Caco-2 (cell line): Measurements from ENCODE around the gene CSTPP1. TPM values are rescaled to one million over a fixed set of nuclear protein-coding genes. Genes with fewer than 3 reads are reported as not detected.

Source experiments
- BruUV-seq: library from RNA; stranded (reverse); fragments of 400-500 nt; replicated peaks from 2 replicates; lab custom pipeline; 2021; lab: Mats Ljungman, UMichigan
- CTCF ChIA-PET: fragments of 300-600 bp; sonication (Branson Sonifier 250); formaldehyde crosslinking; loops from one replicate; lab custom pipeline; 2022; ENCODE audit warnings: antibody characterized with exemption; lab: Charles Lee
- POLR2A ChIA-PET: fragments of 300-600 bp; sonication (Branson Sonifier 250); formaldehyde crosslinking; loops from one replicate; lab custom pipeline; 2022; ENCODE audit warnings: antibody characterized with exemption; lab: Charles Lee
- DNase-seq, 2 experiments: peaks; one replicate each; pipeline versions ENCODE4 v3.0.0 to v3.0.0-alpha.2; 2020 to 2022
- H3K27me3 ChIP-seq: replicated peaks from 2 replicates; pipeline ENCODE4 v1.6.0; 2011; ENCODE audit warnings: low read length; ENCODE audit not compliant: control insufficient read depth, insufficient read depth
- H3K36me3 ChIP-seq: 2 replicates; pipeline ENCODE4 v1.5.1; 2011; ENCODE audit warnings: low read length; ENCODE audit not compliant: control insufficient read depth, insufficient read depth
- H3K4me1 ChIP-seq: fragments of 250-450 bp; sonication (Bioruptor Pico); 2 replicates; pipeline ENCODE4 v1.5.1; 2020; ENCODE audit warnings: mild to moderate bottlenecking
- H3K4me3 ChIP-seq: 2 replicates; pipeline ENCODE4 v1.5.1; 2011; ENCODE audit warnings: low read depth, mild to moderate bottlenecking, control low read depth, low read length
- H3K9me3 ChIP-seq: fragments of 250-450 bp; sonication (Bioruptor Pico); 2 replicates; pipeline ENCODE4 v1.5.1; 2020; ENCODE audit warnings: mild to moderate bottlenecking, moderate library complexity
- H3K27ac Mint-ChIP-seq: one replicate; pipeline ENCODE4 v1.8.0; 2022; ENCODE audit warnings: mixed read lengths; ENCODE audit not compliant: unreplicated experiment
- H3K27me3 Mint-ChIP-seq: one replicate; pipeline ENCODE4 v1.8.0; 2022; ENCODE audit warnings: mixed read lengths; ENCODE audit not compliant: insufficient read depth, unreplicated experiment
- H3K36me3 Mint-ChIP-seq: one replicate; pipeline ENCODE4 v1.8.0; 2022; ENCODE audit warnings: mild to moderate bottlenecking, mixed read lengths; ENCODE audit not compliant: insufficient read depth, unreplicated experiment
- H3K4me1 Mint-ChIP-seq: one replicate; pipeline ENCODE4 v1.8.0; 2022; ENCODE audit warnings: low read depth, mixed read lengths; ENCODE audit not compliant: unreplicated experiment
- H3K4me3 Mint-ChIP-seq: one replicate; pipeline ENCODE4 v1.8.0; 2022; ENCODE audit warnings: mild to moderate bottlenecking, moderate library complexity, mixed read lengths; ENCODE audit not compliant: unreplicated experiment
- H3K9me3 Mint-ChIP-seq: one replicate; pipeline ENCODE4 v1.8.0; 2022; ENCODE audit warnings: mixed read lengths; ENCODE audit not compliant: unreplicated experiment
- intact Hi-C: fragments of 100-400 bp; cut with micrococcal nuclease; formaldehyde crosslinking; loops from one replicate; pipeline ENCODE4 v1.10.0; 2022; ENCODE audit not compliant: unreplicated experiment
- total RNA-seq: library from RNA; stranded (reverse); gene quantifications from 2 replicates; pipeline ENCODE4 v1.2.3, GENCODE V29; 2022
- TF ChIP-seq, protein P1 (sequence below), 2 experiments: fragments of 200-600 bp in 1 of 2; IDR thresholded peaks; 1 replicate in 1 of 2; 2 replicates in 1 of 2; pipeline versions ENCODE4 v1.5.1 to v1.8.0; 2011 to 2022; ENCODE audit warnings: antibody characterized with exemption in 1 of 2, control low read depth in 1 of 2, inconsistent platforms in 1 of 2, low read depth in 1 of 2, low read length in 1 of 2, mild to moderate bottlenecking in 1 of 2, moderate library complexity in 1 of 2; ENCODE audit not compliant: insufficient read depth in 1 of 2, severe bottlenecking in 1 of 2, unreplicated experiment in 1 of 2

The CSTPP1 gene
- total RNA-seq, 1 experiment from 2014 or later = 22.9 TPM

DNA sequence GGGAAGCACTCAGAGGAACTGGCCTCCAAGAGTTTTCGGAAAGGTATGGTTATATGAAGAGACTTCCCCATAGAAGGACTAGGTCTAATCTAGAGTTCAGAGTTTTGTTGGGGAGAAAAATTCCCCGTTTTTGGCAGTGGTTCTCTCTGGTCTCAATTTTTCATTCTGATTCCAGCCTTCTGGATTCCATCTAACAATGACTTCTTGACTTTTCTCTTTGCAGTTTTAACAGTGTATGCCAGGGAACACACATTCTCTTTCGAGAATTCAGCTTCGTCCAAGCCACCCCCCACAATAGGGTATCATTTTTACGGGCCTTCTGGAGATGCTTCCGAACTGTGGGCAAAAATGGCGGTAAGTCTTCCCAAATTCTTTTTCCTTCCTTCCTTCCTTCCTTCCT, 115.6 kb downstream of the CSTPP1 start:
- Mint-ChIP-seq H3K9me3 (peaks cover 13% of the 10 kb centered on the region), H3K4me3 (no peak overlapping the region), H3K4me1 (peaks cover 14% of the 10 kb centered on the region), H3K27ac (no peak overlapping the region), H3K27me3 (no peaks in the 10 kb centered on the region), H3K36me3 (no peaks in the 10 kb centered on the region)
- Histone ChIP-seq H3K36me3 (no peaks in the 10 kb centered on the region), H3K4me3 (no peak overlapping the region), H3K4me1 (peaks cover 21% of the 10 kb centered on the region), H3K27me3 (no peaks in the 10 kb centered on the region), H3K9me3 (no peaks in the 10 kb centered on the region)
- intact Hi-C loops = no loop called here
- ChIA-PET POLR2A (no interaction called here), CTCF (no interaction called here)
- DNase-seq = no peak
- no TSS peak for BruUV-seq
- TF ChIP-seq, protein P1, sequence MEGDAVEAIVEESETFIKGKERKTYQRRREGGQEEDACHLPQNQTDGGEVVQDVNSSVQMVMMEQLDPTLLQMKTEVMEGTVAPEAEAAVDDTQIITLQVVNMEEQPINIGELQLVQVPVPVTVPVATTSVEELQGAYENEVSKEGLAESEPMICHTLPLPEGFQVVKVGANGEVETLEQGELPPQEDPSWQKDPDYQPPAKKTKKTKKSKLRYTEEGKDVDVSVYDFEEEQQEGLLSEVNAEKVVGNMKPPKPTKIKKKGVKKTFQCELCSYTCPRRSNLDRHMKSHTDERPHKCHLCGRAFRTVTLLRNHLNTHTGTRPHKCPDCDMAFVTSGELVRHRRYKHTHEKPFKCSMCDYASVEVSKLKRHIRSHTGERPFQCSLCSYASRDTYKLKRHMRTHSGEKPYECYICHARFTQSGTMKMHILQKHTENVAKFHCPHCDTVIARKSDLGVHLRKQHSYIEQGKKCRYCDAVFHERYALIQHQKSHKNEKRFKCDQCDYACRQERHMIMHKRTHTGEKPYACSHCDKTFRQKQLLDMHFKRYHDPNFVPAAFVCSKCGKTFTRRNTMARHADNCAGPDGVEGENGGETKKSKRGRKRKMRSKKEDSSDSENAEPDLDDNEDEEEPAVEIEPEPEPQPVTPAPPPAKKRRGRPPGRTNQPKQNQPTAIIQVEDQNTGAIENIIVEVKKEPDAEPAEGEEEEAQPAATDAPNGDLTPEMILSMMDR (IDR thresholded peaks at IDR 0.05; ENCODE audit: insufficient read depth in 1 of 2, low read depth in 1 of 2, low read length in 1 of 2, severe bottlenecking in 1 of 2, unreplicated experiment in 1 of 2) = no peak

DNA sequence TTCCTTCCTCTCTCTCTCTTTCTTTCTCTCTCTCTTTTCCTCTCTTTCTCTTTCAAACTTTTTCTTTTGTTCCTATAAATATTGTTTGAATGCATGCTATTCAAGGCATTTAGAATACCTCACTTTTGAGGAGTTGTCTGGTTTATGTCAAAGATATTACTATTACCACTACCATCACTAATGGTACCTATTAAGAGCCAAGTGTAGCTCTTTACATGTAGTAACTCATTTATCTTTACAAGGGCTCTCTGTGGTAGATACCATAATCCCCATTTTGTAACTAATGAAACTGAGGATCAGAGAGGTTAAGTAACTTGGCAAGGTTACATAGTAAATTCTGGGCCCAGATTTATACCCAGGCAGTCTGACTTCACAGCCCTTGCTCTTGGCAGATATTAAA, 116.0 kb downstream of the CSTPP1 start:
- Mint-ChIP-seq H3K27me3 (no peaks in the 10 kb centered on the region), H3K9me3 (peaks cover 17% of the 10 kb centered on the region), H3K36me3 (no peaks in the 10 kb centered on the region), H3K27ac (peak overlapping the region; percentile 4), H3K4me3 (no peak overlapping the region), H3K4me1 (peaks cover 18% of the 10 kb centered on the region)
- ChIA-PET CTCF (no interaction called here), POLR2A (no interaction called here)
- Histone ChIP-seq H3K27me3 (no peaks in the 10 kb centered on the region), H3K4me1 (peaks cover 21% of the 10 kb centered on the region), H3K9me3 (no peaks in the 10 kb centered on the region), H3K36me3 (no peaks in the 10 kb centered on the region), H3K4me3 (no peak overlapping the region)
- intact Hi-C loops = no loop called here
- no TSS peak for BruUV-seq
- TF ChIP-seq, protein P1 (IDR thresholded peaks at IDR 0.05; ENCODE audit: insufficient read depth in 1 of 2, low read depth in 1 of 2, low read length in 1 of 2, severe bottlenecking in 1 of 2, unreplicated experiment in 1 of 2) = no peak
- DNase-seq = no peak

DNA sequence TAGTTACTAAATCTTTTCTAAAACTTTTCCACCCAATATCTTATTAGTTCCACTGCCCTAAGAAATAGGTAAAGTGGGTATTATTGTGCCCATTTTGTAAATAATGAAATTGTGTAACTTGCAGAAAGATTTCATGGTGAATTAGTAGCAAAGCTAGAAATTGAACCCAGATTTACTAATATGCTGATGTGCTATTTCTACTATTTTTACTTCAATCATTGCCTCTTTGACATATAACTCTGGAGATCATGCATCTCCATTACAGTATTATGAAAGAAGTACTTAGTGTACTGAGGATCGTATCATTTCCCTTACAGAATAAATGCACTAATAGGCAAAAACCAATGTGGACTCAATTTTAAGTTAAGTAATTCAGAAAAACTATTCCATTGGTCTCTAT, 119.0 kb downstream of the CSTPP1 start:
- peaks cover 21% of the 10 kb centered on the region for H3K4me1 Mint-ChIP-seq
- peak overlapping the region; percentile 15 for H3K4me3 Mint-ChIP-seq
- H3K36me3 Mint-ChIP-seq = peaks cover 1% of the 10 kb centered on the region
- intact Hi-C loops = no loop called here
- TF ChIP-seq, protein P1 (IDR thresholded peaks at IDR 0.05; ENCODE audit: insufficient read depth in 1 of 2, low read depth in 1 of 2, low read length in 1 of 2, severe bottlenecking in 1 of 2, unreplicated experiment in 1 of 2) = no peak
- ChIA-PET POLR2A (no interaction called here), CTCF (interaction anchor here (1.3 kb wide), 1 partner anchor 98 kb away, joined by 7 read pairs; no protein-coding TSS in a partner anchor)
- H3K27me3 Mint-ChIP-seq = no peaks in the 10 kb centered on the region
- peaks cover 28% of the 10 kb centered on the region for H3K9me3 Mint-ChIP-seq
- H3K27me3 ChIP-seq = no peaks in the 10 kb centered on the region
- H3K9me3 ChIP-seq = no peaks in the 10 kb centered on the region
- peak overlapping the region; percentile 53 for H3K27ac Mint-ChIP-seq
- peaks cover 21% of the 10 kb centered on the region for H3K4me1 ChIP-seq
- no peak for DNase-seq
- H3K36me3 ChIP-seq = peaks cover 1% of the 10 kb centered on the region; the same call in 1 of the 2 replicates
- H3K4me3 ChIP-seq = no peak overlapping the region
- BruUV-seq = no TSS peak
